Retinal pigment epithelial cell (primary cell): ENCODE results near the gene TET2.

ENCODE experiments used
- DNase-seq: peaks from one replicate; pipeline ENCODE4 v3.0.0-alpha.2; 2010; ENCODE audit warnings: low read depth
- H3K4me3 ChIP-seq: 2 replicates; pipeline ENCODE4 v1.5.1; 2011; ENCODE audit warnings: mild to moderate bottlenecking, low read length, control low read depth, moderate library complexity
- TF ChIP-seq, protein P1 (sequence below): conservative IDR thresholded peaks from 2 replicates; pipeline ENCODE4 v1.5.1; 2011; ENCODE audit warnings: low read depth, low read length, control low read depth, inconsistent platforms

The TET2 gene

DNA sequence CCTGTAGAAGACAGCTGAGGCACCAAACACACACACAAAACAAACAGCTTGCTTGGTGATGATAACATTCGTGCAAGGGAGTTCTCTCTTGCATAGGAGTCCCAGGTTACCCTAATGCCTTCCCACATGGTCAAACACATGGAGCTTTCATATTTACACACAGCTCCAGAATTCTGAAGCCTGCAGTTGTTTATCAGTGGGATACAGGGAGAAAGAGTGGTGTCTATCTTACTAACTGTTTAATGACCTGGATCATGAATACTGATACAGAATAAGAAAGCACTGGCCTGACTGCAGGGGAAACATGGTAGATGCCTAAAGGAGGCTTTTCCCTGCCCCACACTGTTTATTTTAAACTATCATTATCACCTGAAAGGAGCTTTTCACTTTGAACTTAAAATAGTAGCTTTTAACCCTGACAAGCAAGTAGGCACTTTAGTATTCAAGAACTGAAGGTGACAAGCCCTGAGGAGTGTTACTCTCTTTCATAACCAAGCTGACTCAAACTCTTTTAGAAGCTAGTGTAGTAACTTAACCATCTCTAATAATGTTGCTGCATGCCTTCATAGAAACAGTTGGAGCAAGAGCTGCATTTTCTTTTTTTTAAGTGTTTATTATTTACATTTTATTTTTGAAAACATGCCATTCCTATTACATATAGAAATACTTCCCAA is 15.6 kb downstream of the TET2 start:
- no peak for DNase-seq
- no peak overlapping the region for H3K4me3 ChIP-seq
- TF ChIP-seq, protein P1, sequence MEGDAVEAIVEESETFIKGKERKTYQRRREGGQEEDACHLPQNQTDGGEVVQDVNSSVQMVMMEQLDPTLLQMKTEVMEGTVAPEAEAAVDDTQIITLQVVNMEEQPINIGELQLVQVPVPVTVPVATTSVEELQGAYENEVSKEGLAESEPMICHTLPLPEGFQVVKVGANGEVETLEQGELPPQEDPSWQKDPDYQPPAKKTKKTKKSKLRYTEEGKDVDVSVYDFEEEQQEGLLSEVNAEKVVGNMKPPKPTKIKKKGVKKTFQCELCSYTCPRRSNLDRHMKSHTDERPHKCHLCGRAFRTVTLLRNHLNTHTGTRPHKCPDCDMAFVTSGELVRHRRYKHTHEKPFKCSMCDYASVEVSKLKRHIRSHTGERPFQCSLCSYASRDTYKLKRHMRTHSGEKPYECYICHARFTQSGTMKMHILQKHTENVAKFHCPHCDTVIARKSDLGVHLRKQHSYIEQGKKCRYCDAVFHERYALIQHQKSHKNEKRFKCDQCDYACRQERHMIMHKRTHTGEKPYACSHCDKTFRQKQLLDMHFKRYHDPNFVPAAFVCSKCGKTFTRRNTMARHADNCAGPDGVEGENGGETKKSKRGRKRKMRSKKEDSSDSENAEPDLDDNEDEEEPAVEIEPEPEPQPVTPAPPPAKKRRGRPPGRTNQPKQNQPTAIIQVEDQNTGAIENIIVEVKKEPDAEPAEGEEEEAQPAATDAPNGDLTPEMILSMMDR: no peak

DNA sequence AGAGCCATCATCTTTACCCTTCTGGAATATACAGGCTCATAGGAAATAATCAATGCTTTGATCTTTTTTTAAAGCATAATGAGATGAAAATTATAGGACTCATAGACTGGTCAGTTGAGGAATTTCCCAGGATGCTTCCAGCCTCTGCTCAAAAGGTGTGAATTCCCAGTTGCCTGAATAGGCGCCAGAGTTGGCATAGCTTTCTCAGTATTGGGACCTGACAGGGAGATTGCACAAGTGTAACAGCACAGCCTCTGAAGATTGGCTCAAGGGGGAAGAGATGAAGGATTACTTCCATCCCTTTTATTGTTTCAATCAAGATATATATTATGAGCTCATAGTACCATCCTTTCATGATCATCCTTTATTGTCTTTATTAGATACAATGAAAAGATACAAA is 17.9 kb downstream of the TET2 start:
- DNase-seq: no peak
- no peak overlapping the region for H3K4me3 ChIP-seq
- TF ChIP-seq, protein P1: no peak

DNA sequence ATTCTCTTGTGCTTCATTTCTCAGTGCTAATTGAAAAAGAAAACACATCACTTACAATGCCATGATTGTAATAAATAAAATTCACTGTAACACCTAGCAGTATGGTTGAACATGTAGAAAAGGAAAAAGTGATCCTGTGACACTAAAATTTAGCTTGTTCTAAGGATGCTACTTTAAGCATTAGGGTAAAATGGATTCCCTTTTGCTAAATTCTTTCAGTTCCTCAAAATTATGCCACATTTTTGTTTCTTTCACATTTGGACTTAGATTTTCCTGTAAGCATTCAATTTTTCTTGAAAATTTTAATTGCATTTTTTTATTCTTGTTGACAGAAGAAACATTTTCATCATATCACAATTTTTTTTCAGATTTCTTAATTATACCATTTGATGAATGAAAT is 19.4 kb downstream of the TET2 start:
- no peak for DNase-seq
- TF ChIP-seq, protein P1: no peak
- no peak overlapping the region for H3K4me3 ChIP-seq

DNA sequence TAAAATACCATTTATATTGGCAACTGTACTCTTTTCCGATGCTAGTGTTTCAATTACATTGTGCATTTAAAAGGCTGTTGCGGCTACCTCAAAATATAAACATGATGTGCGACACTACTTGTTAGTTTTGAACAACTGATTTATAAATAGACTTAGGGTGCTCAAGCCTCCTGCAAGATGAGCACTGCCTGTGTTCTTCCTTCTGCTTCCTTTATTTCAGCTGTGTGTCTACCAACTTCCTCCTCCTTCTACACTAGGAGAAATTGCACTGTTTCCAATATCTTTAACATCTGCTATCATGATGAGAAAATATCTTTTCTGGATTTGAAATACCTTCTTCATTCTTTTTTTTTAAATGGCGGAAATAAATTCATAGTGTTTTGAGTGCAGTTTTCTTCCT is 24.0 kb downstream of the TET2 start:
- no peak overlapping the region for H3K4me3 ChIP-seq
- TF ChIP-seq, protein P1: no peak
- DNase-seq: no peak

GRCh38 chr4:105171912-105172311 is 25.2 kb downstream of the TET2 start:
- DNase-seq: no peak
- TF ChIP-seq, protein P1: no peak
- no peak overlapping the region for H3K4me3 ChIP-seq

DNA sequence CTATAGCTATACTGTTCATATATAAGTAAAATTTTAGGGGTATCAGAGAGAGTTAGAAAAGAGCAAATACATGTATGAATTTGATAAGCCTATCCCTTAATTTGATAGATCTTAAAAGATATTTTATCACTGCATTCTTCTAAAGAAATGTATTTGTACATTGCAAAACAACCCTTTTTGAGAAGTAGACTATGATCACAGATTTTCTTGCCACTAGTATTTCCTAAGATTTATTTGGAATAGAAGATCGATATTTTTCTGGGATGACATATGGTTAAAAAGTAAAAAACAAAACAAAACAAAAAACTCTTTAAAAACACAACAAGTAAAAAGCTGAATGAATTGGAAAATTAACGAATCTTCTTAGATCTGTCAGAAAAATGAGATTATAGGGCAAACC is 27.4 kb downstream of the TET2 start:
- DNase-seq: no peak
- TF ChIP-seq, protein P1: no peak
- no peak overlapping the region for H3K4me3 ChIP-seq
